OCI-LY3 (cell line): ENCODE results near the gene MUC6.

ENCODE experiments used
- H2AFZ ChIP-seq: fragments of 200-600, 300-600 bp; shearing (Covaris generic); 2 replicates; pipeline ENCODE4 v1.6.0; 2014; ENCODE audit warnings: antibody characterized with exemption, low read depth, low read length
- H3K27ac ChIP-seq: fragments of 200-600, 300-600 bp; sonication (generic); 2 replicates; pipeline ENCODE4 v1.5.1; 2014; ENCODE audit warnings: mild to moderate bottlenecking, low read length, moderate library complexity, mixed read lengths
- H3K27me3 ChIP-seq: fragments of 200-600, 300-600 bp; sonication (generic); 2 replicates; pipeline ENCODE4 v1.6.1; 2014; ENCODE audit warnings: low read depth, low read length, mixed read lengths
- H3K36me3 ChIP-seq: fragments of 200-600, 300-600 bp; sonication (generic); replicated peaks from 2 replicates; pipeline ENCODE3; 2014; ENCODE audit warnings: low read depth, low read length, mixed read lengths
- H3K4me1 ChIP-seq: fragments of 300-600, 200-600 bp; sonication (generic); 2 replicates; pipeline ENCODE4 v1.6.1; 2014; ENCODE audit warnings: low read length, mixed read lengths
- H3K4me2 ChIP-seq: fragments of 200-600, 300-600 bp; sonication (generic); 2 replicates; pipeline ENCODE4 v1.6.1; 2014; ENCODE audit warnings: low read length, mixed read lengths
- H3K4me3 ChIP-seq: fragments of 300-600, 200-600 bp; sonication (generic); 2 replicates; pipeline ENCODE4 v1.5.1; 2014; ENCODE audit warnings: antibody characterized with exemption, mild to moderate bottlenecking, low read length, moderate library complexity
- H3K79me2 ChIP-seq: fragments of 300-600, 200-600 bp; shearing (Covaris generic); 2 replicates; pipeline ENCODE4 v1.6.1; 2014; ENCODE audit warnings: mild to moderate bottlenecking, low read length, mixed read lengths
- H3K9ac ChIP-seq: fragments of 300-600, 200-600 bp; shearing (Covaris generic); 2 replicates; pipeline ENCODE4 v1.6.0; 2014; ENCODE audit warnings: mild to moderate bottlenecking, low read length, moderate library complexity
- H3K9me3 ChIP-seq: fragments of 200-600, 300-600 bp; shearing (Covaris generic); 2 replicates; pipeline ENCODE4 v1.6.1; 2014; ENCODE audit warnings: low read length, mixed read lengths; ENCODE audit not compliant: insufficient read depth
- H4K20me1 ChIP-seq: fragments of 200-600, 300-600 bp; sonication (generic); 2 replicates; pipeline ENCODE4 v1.6.1; 2016; ENCODE audit warnings: low read length, mixed read lengths; ENCODE audit not compliant: insufficient read depth
- EZH2phosphoT487 ChIP-seq: fragments of 200-600 bp; shearing (Covaris generic); IDR thresholded peaks from 2 replicates; pipeline ENCODE4 v1.6.1; 2018; ENCODE audit warnings: antibody characterized with exemption, mixed run types, low read depth
- TF ChIP-seq, protein P1 (sequence below): fragments of 200-600, 300-600 bp; sonication (generic); IDR thresholded peaks from 2 replicates; pipeline ENCODE4 v1.5.1; 2014; ENCODE audit warnings: antibody characterized with exemption, low read length, low read depth

The MUC6 gene

DNA sequence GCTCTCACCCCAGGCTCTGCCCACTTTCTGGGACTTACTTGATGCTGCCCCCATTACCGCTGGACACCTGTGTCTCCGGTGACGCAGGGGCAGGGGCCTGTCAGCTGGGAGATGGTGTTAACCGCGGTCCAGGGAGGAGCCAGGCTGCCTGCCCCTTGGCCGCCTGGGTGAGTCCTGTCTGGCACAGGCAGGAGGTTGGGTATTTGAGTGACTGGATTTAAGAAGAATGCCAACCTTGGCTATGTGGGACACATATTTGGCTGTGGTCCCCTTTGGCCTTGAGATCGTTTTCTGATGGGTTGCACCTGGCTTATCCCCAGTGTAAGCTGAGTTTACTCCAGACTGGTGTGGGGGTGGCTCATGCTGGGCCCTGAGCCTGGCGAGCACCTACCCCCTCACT lies 2.5 kb downstream of the MUC6 start:
- no peaks in the 10 kb centered on the region for H4K20me1 ChIP-seq
- no peaks in the 10 kb centered on the region for H3K36me3 ChIP-seq
- no peak overlapping the region for H2AFZ ChIP-seq
- TF ChIP-seq, protein P1, sequence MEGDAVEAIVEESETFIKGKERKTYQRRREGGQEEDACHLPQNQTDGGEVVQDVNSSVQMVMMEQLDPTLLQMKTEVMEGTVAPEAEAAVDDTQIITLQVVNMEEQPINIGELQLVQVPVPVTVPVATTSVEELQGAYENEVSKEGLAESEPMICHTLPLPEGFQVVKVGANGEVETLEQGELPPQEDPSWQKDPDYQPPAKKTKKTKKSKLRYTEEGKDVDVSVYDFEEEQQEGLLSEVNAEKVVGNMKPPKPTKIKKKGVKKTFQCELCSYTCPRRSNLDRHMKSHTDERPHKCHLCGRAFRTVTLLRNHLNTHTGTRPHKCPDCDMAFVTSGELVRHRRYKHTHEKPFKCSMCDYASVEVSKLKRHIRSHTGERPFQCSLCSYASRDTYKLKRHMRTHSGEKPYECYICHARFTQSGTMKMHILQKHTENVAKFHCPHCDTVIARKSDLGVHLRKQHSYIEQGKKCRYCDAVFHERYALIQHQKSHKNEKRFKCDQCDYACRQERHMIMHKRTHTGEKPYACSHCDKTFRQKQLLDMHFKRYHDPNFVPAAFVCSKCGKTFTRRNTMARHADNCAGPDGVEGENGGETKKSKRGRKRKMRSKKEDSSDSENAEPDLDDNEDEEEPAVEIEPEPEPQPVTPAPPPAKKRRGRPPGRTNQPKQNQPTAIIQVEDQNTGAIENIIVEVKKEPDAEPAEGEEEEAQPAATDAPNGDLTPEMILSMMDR, result no peak
- no peak for TF ChIP-seq EZH2phosphoT487
- no peak overlapping the region for H3K4me2 ChIP-seq
- H3K79me2 ChIP-seq, result no peaks in the 10 kb centered on the region
- no peak overlapping the region for H3K27ac ChIP-seq
- no peaks in the 10 kb centered on the region for H3K27me3 ChIP-seq
- H3K4me3 ChIP-seq, result no peak overlapping the region
- no peaks in the 10 kb centered on the region for H3K9me3 ChIP-seq
- H3K9ac ChIP-seq, result no peak overlapping the region
- H3K4me1 ChIP-seq, result no peaks in the 10 kb centered on the region

DNA sequence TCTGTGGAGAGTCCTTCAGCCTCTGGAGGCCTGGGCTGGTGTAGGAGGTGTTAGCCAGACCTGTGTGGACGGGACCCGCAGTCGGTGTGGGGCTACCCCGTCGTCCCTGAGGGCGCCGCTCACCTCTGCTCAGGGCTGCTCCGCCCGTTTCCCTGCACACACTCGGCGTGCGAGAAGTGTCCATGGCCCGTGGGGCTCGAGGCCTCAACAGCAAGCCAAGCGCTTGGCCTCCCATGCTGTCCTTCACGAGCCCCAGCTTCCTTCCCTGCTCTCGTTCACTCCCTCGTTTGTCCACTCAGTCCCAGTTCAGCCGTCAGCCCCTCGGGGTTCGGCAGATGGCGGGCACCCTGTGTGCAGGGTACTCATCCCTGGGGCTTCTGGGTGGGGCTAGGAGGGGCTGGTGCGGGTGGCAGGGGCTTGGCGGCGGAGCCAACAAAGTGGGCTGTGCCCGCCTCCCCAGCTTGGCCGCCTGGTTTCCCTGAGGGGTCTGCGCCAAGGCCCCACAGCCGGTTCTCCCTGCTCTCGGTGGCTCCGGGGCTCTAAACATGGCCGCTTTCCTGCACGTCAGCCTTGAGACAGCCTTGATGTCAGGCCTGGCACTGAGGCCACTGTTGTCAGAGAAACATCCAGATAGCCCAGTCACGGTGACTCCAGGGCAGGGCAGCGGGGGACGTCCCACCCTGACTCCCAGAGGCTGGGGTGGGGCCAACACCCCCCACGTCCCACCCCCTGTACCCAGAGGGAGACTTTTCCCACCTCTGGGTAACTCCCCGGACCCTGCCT lies 3.3 kb downstream of the MUC6 start:
- H2AFZ ChIP-seq, result no peak overlapping the region
- H3K4me2 ChIP-seq, result no peak overlapping the region
- H3K9me3 ChIP-seq, result no peaks in the 10 kb centered on the region
- no peaks in the 10 kb centered on the region for H3K79me2 ChIP-seq
- no peaks in the 10 kb centered on the region for H4K20me1 ChIP-seq
- H3K27ac ChIP-seq, result no peak overlapping the region
- H3K27me3 ChIP-seq, result no peaks in the 10 kb centered on the region
- no peak overlapping the region for H3K9ac ChIP-seq
- H3K4me1 ChIP-seq, result no peaks in the 10 kb centered on the region
- no peaks in the 10 kb centered on the region for H3K36me3 ChIP-seq
- no peak for TF ChIP-seq EZH2phosphoT487
- TF ChIP-seq, protein P1, result no peak
- no peak overlapping the region for H3K4me3 ChIP-seq

DNA sequence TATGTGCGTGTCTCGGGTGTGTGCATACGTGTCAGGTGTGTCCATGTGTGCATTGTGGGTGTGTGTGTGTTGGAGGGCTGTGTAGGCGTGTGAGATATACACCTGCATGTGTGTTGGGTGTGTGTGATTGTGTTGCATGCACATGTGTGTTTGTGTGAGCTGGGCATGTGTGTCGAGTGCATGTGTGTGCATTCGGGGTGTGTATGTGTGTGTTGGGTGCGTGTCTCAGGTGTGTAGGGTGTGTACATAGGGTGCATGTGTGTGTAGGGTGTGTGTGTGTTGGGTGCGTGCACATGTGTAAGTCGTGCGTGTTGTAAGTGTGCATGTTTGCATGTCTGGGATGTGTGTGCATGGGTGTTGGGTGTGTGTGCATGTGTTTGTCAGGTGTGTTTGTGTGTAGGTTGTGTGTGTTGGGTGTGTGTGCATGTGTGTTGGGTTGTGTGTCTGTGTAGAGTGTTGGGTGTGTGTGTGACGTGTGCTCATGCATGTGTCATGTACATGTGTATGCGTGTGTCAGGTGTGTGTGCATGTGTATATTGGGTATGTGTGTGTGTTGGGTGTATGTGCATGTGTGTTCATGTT lies 4.1 kb downstream of the MUC6 start:
- Histone ChIP-seq H3K9me3 (no peaks in the 10 kb centered on the region), H3K36me3 (no peaks in the 10 kb centered on the region), H4K20me1 (no peaks in the 10 kb centered on the region), H3K4me1 (no peaks in the 10 kb centered on the region), H3K79me2 (no peaks in the 10 kb centered on the region), H3K4me2 (no peak overlapping the region), H2AFZ (no peak overlapping the region), H3K9ac (no peak overlapping the region), H3K4me3 (no peak overlapping the region), H3K27me3 (no peaks in the 10 kb centered on the region), H3K27ac (no peak overlapping the region)
- no peak for TF ChIP-seq EZH2phosphoT487
- TF ChIP-seq, protein P1, result no peak

DNA sequence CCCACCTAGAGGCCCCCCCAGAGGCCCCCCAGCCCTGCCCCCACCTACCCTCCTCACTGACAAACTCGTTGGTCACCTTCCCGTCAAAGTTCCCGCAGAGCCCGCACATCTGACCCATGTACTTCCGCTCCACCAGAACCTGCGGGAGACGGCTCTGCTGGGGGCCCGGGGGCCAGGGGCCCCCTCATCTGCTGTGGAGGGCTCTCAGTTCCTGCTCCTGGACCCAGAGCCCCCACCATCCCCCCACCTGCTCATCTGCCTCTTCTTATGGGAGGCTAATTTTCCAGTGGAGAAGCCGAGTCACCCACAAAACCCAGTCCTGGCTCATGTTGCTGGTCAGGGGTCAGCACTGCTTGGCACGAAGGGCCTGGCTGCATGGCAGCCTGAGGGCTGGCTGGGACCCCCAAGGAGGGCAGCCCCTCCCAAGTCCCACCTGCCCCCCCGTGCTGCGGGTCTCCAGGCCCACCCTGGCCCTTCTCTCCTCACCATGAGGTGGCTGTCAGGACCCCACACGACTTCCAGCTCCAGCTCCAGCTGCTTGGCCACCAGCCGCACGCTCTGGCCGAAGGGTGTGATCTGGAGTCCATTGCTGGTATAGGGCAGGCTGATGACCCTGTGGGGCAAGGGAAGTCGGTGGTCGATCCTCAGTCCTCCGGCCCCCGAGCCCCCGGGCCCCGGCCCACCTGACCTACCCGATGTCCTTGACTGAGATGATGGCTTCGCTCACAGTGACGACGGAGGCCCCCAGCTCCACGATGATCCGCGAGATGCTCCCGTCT lies 5.2 kb downstream of the MUC6 start:
- Histone ChIP-seq H3K79me2 (no peaks in the 10 kb centered on the region), H2AFZ (no peak overlapping the region), H3K27ac (no peak overlapping the region), H3K4me2 (no peak overlapping the region), H3K27me3 (no peaks in the 10 kb centered on the region), H3K36me3 (no peaks in the 10 kb centered on the region), H3K9me3 (no peaks in the 10 kb centered on the region), H3K9ac (no peak overlapping the region), H3K4me3 (no peak overlapping the region), H3K4me1 (no peaks in the 10 kb centered on the region), H4K20me1 (no peaks in the 10 kb centered on the region)
- TF ChIP-seq, protein P1, result no peak
- TF ChIP-seq EZH2phosphoT487, result no peak
